Islet of Langerhans (tissue), 1 donor: ENCODE measurements around the gene B4GALT6.

Experiments
- FAIRE-seq: peaks from one replicate; lab custom pipeline; 2011; peaks lifted over from hg19 to GRCh38; lab: Jason Lieb, UNC

The B4GALT6 gene

GRCh38 chr18:31591628-31592027, 92.8 kb downstream of the B4GALT6 start, which contains the start of gene TTR:
TSS of gene TTR (plus strand) at chr18:31591877. CDS start at chr18:31591903, 26 bp downstream.
- peak; percentile 98 for FAIRE-seq

- FAIRE-seq, result no peak
Measured at GRCh38 chr18:31591113-31591512, 93.3 kb downstream of the B4GALT6 start.

GRCh38 chr18:31590570-31590969, 93.8 kb downstream of the B4GALT6 start:
- FAIRE-seq, result no peak

- no peak for FAIRE-seq
Measured at GRCh38 chr18:31587529-31587928, 96.9 kb downstream of the B4GALT6 start.

- FAIRE-seq, result no peak
Measured at GRCh38 chr18:31586616-31587015, 97.8 kb downstream of the B4GALT6 start.

GRCh38 chr18:31585991-31586390, 98.4 kb downstream of the B4GALT6 start:
- FAIRE-seq, result no peak

GRCh38 chr18:31583185-31583854, 101.1 kb downstream of the B4GALT6 start:
- FAIRE-seq, result no peak

GRCh38 chr18:31581498-31582197, 102.7 kb downstream of the B4GALT6 start:
- FAIRE-seq, result no peak

GRCh38 chr18:31579375-31579774, 105.0 kb downstream of the B4GALT6 start:
- FAIRE-seq, result no peak

GRCh38 chr18:31578126-31578525, 106.3 kb downstream of the B4GALT6 start:
- no peak for FAIRE-seq

GRCh38 chr18:31577195-31577594, 107.2 kb downstream of the B4GALT6 start:
- no peak for FAIRE-seq

GRCh38 chr18:31576670-31577069, 107.7 kb downstream of the B4GALT6 start:
- no peak for FAIRE-seq

GRCh38 chr18:31575515-31576257, 108.7 kb downstream of the B4GALT6 start:
- no peak for FAIRE-seq

GRCh38 chr18:31574359-31574758, 110.0 kb downstream of the B4GALT6 start:
- no peak for FAIRE-seq
